ENCODE results near the gene CUL4A. TPM values are rescaled to one million over a fixed set of nuclear protein-coding genes. Genes with fewer than 3 reads are reported as not detected.

Gene CUL4A
- total RNA-seq, 6 donors from 2014 or later, result 54.4 to 346 (median 129) TPM

DNA sequence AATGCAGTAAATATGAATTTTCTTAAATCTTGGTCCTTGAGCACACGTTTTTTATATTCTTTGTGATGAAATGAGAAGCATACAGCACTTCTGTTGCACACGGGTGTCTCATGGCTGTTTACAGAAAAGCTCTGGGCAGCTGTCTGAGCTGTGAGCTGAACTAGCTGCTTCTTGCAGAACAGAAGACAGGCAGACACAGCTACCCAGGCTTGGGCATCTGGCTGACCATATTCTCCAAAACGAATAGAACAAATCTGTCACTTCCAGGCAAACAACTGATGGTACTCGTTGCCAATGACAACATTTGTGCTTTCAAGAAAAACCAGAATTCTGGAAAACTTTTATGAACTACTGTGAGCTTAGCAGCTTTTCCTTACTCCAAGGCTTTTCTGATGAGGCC lies 17.1 kb upstream of the CUL4A start:
- H3K9me3 ChIP-seq, result no peaks in the 10 kb centered on the region
- no peak overlapping the region for H3K4me3 ChIP-seq
- no peaks in the 10 kb centered on the region for H3K27me3 ChIP-seq
- H3K4me1 ChIP-seq, result peaks cover 0 to 2% (median 0%) of the 10 kb centered on the region in 4 donors
- no peak overlapping the region for H3K27ac ChIP-seq
- WGBS, 2 donors, result 83 to 86% methylated on average over 4 of the region's 4 CpGs
- peaks cover 11 to 90% (median 44%) of the 10 kb centered on the region in 4 donors for H3K36me3 ChIP-seq
- no peak for ATAC-seq (ENCODE audit: low FRiP score in 2 of 2)
- no peak for DNase-seq
- TF ChIP-seq EP300 (IDR thresholded peaks at IDR 0.05) (no peak), POLR2A (IDR thresholded peaks at IDR 0.05) (no peak), CTCF (IDR thresholded peaks at IDR 0.05) (no peak), POLR2AphosphoS5 (IDR thresholded peaks at IDR 0.05) (no peak)

- 90 to 97% methylated on average over 2 of the region's 2 CpGs for WGBS, 2 donors
- DNase-seq (no peak), ATAC-seq (ENCODE audit: low FRiP score in 2 of 2) (no peak)
- H3K36me3 ChIP-seq, result peaks cover 18 to 94% (median 50%) of the 10 kb centered on the region in 4 donors
- H3K4me1 ChIP-seq, result no peaks in the 10 kb centered on the region
- no peak overlapping the region for H3K27ac ChIP-seq
- no peaks in the 10 kb centered on the region for H3K27me3 ChIP-seq
- H3K4me3 ChIP-seq, result no peak overlapping the region
- no peaks in the 10 kb centered on the region for H3K9me3 ChIP-seq
- TF ChIP-seq CTCF (IDR thresholded peaks at IDR 0.05) (no peak), POLR2A (IDR thresholded peaks at IDR 0.05) (no peak), POLR2AphosphoS5 (IDR thresholded peaks at IDR 0.05) (no peak), EP300 (IDR thresholded peaks at IDR 0.05) (no peak)
Observed at GRCh38 chr13:113192902-113193301, 16.5 kb upstream of the CUL4A start.

DNA sequence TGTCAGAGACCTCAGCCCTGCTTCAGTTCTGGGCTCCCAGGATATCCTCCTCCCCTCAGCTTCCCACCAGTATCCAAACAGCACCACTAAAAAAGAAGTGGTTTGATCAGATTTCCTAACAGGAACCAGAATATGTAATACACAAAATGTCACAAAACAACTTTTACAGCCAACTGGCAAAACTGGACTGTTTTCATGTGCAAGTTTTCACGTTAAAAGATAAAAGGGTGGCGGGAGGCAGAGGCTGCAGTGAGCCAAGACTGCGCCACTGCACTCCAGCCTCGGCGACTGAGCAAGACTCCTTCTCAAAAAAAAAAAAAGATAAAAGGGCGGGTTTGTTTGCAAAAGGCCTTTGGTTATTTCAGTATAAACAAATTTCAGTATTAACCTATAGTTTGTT lies 14.1 kb upstream of the CUL4A start:
- no peaks in the 10 kb centered on the region for H3K9me3 ChIP-seq
- H3K27ac ChIP-seq, result no peak overlapping the region
- no peaks in the 10 kb centered on the region for H3K27me3 ChIP-seq
- TF ChIP-seq CTCF (IDR thresholded peaks at IDR 0.05), result no peak
- TF ChIP-seq EP300 (IDR thresholded peaks at IDR 0.05), result no peak
- no peak for TF ChIP-seq POLR2AphosphoS5 (IDR thresholded peaks at IDR 0.05)
- TF ChIP-seq POLR2A (IDR thresholded peaks at IDR 0.05), result no peak
- no peaks in the 10 kb centered on the region for H3K4me1 ChIP-seq
- ATAC-seq (ENCODE audit: low FRiP score in 2 of 2), result no peak
- H3K36me3 ChIP-seq, result peaks cover 20 to 97% (median 55%) of the 10 kb centered on the region in 4 donors
- no peak overlapping the region for H3K4me3 ChIP-seq
- no peak for DNase-seq
- WGBS, 2 donors, result 66 to 74% methylated on average over 6 of the region's 6 CpGs

GRCh38 chr13:113196970-113197737 lies 12.3 kb upstream of the CUL4A start:
- no peak overlapping the region for H3K4me3 ChIP-seq
- peaks cover 20 to 82% (median 52%) of the 10 kb centered on the region in 4 donors for H3K36me3 ChIP-seq
- DNase-seq (no peak), ATAC-seq (ENCODE audit: low FRiP score in 2 of 2) (no peak)
- WGBS, 2 donors, result 94 to 96% methylated on average over 9 of the region's 9 CpGs
- no peak overlapping the region for H3K27ac ChIP-seq
- no peaks in the 10 kb centered on the region for H3K4me1 ChIP-seq
- H3K27me3 ChIP-seq, result no peaks in the 10 kb centered on the region
- no peak for TF ChIP-seq EP300 (IDR thresholded peaks at IDR 0.05)
- no peak for TF ChIP-seq POLR2A (IDR thresholded peaks at IDR 0.05)
- TF ChIP-seq CTCF (IDR thresholded peaks at IDR 0.05), result no peak
- no peak for TF ChIP-seq POLR2AphosphoS5 (IDR thresholded peaks at IDR 0.05)
- no peaks in the 10 kb centered on the region for H3K9me3 ChIP-seq

- DNase-seq (no peak), ATAC-seq (ENCODE audit: low FRiP score in 2 of 2) (no peak)
- no peaks in the 10 kb centered on the region for H3K9me3 ChIP-seq
- peaks cover 0 to 31% (median 9%) of the 10 kb centered on the region in 4 donors for H3K4me1 ChIP-seq
- H3K27me3 ChIP-seq, result no peaks in the 10 kb centered on the region
- H3K4me3 ChIP-seq, result no peak overlapping the region
- no peak overlapping the region for H3K27ac ChIP-seq
- peaks cover 10 to 44% (median 29%) of the 10 kb centered on the region in 4 donors for H3K36me3 ChIP-seq
- TF ChIP-seq POLR2AphosphoS5 (IDR thresholded peaks at IDR 0.05) (no peak), POLR2A (IDR thresholded peaks at IDR 0.05) (no peak), CTCF (IDR thresholded peaks at IDR 0.05) (no peak)
- WGBS, 2 donors, result 87 to 100% methylated on average over 2 of the region's 2 CpGs
Observed at GRCh38 chr13:113201815-113202214, 7.6 kb upstream of the CUL4A start.

Measured in upper lobe of left lung (tissue), 6 donors.